Right hindlimb (tissue), 1 donor: ENCODE results near the gene TIMM17A.
A peak's percentile ranks its signal among the peaks of the same experiment; 100 is the strongest.

Experiments
- DNase-seq: peaks from one replicate; pipeline ENCODE4 v3.0.0-alpha.2; 2018

TIMM17A gene

DNA sequence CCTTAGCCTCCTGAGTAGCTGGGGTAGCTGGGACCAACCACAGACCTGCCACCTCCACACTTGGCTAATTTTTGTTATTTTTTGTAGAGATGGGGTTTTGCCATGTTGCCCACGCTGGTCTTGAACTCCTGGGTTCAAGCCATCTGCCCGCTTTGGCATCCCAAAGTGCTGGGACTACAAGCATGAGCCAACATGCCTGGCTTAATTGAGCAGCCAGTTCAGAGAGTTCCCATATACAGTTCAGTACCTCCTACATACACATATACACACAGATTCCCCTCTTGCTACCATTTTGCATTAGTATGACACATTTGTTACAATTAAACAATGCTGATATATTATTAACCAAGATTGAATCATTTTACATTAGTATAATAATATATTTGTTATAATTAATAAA is 30.1 kb downstream of the TIMM17A start:
- DNase-seq, result no peak

DNA sequence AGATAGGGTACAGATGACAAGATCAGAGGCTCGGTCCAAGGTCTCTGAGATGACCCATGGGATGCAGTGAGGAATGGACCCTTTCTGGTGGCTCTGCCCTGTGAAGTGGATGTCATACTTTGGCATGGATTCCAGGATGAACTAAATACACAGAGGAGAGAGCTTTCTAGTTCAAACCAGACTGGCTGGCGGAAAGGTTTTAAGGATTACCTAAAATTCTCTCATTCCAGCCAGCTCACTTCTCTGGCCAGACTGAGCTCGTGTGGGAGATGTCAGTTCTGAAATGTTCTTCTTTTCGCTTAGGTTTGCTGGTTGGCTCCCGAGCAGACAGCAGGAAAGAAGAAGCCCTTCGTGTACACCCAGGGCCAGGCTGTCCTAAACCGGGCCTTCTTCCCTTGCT is 33.3 kb downstream of the TIMM17A start:
- DNase-seq, result no peak

DNA sequence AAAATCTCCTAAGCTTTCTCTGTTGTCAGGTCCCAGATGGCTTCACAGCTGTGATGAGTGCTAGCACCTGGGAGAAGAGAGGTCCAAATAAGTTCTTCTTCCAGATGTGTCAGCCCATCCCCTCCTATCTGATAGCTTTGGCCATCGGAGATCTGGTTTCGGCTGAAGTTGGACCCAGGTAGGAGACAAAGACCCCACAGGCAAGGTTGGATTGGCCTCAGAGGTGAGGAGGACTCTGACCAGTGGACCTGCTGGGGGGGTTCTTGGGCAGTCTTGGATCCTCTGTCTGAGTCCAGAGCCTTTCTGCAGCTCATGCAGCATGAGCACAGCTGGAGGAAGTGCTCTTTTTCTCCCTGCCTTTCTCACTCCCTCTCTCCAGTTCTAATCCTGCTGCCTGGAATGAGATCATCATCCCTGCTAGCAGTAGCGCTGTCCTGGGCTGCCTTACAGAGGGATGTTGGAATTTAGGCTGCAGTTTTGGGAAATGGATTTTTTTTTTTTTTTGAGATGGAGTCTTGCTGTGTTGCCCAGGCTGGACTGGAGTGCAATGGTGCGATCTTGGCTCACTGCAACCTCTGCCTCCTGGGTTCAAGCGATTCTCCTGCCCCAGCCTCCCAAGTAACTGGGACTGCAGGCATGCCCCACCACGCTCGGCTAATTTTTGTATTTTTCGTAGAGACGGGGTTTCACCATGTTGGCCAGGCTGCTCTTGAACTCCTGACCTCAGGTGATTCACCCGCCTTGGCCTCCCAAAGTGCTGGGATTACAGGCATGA is 34.2 kb downstream of the TIMM17A start:
- DNase-seq, result no peak

DNA sequence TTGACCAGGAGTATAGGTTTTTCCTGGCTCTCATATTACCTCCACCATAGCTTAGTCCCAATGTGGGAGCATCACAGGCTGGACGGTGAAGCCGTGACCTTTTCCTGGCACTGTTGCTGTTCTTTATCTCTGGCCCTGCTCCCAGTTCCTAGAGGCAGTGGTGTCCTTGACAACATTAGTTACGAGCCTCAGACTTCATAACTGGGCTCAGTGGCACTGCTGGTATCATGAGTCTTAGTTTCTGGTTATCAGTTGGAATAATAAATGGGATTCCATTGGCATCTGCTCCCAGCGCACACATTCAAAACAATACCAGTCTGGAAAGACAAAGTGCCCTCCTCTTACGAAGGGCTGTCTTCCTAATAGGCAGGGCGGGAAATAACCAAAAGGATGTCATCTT is 35.1 kb downstream of the TIMM17A start:
- no peak for DNase-seq

DNA sequence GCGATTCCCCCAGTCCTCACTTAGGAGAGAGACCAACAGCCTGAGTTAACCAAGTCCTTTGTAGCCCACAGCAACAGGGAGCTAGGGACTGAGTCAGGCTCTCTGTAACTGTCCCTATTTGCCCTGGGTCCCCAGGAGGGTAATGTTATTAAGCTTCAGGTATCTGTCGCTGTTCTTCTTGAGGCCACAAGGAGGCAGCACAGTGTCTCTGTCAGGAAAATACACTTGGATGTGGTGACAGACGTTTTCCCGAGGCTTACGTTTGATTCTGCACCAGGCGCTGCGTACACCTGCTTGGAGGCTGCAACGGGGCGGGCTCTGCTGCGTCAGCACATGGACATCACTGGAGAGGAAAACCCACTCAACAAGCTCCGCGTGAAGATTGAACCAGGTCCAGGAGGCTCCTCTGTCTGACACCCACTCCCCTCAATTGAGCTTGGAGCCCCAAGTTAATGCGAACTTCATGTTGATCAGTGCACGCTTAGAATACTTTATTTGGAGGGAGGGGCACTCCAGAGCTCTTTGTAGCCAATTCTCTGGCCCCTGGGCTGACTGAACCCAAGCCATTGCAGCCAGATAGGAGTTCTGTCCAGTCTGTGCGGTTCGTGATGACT is 44.4 kb downstream of the TIMM17A start:
- DNase-seq, result no peak

DNA sequence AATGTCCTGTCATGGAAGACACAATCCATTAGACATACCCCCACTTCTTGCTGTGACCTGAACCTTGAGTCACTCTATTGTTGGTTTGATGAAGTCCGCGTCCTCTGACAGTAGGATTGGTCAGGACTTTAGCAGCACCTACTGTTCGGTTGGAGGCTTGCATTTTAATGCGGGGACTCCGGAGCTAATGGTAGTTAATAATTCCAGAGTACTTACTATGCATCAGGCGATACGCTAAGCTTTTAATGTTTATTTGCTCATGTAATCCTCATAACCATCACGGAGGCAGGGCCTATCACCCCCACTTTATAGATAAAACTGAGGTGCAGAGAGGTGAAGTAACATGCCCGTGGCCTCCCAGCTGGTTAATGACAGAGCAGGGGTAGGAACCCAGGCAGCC is 47.2 kb downstream of the TIMM17A start:
- DNase-seq, result no peak

DNA sequence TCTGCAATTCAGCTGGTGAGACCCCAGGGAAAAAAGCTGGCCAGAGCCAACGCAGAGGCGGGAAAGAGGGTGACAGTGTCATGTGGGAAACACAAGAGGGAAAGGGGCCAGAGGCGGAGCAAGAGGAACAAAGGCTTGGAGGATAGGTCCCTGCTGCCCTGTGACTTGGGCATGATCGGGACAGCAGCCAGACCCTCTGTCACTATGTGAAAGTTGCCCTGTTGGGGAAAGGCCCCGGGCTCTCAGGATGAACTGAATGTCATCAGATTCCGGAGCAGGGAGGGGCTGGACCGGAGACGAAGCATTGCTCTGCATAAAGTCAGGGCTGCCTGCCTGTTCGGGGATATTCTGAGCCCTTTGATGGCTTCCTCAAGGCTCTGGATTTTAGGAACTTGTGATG is 49.4 kb downstream of the TIMM17A start:
- no peak for DNase-seq

DNA sequence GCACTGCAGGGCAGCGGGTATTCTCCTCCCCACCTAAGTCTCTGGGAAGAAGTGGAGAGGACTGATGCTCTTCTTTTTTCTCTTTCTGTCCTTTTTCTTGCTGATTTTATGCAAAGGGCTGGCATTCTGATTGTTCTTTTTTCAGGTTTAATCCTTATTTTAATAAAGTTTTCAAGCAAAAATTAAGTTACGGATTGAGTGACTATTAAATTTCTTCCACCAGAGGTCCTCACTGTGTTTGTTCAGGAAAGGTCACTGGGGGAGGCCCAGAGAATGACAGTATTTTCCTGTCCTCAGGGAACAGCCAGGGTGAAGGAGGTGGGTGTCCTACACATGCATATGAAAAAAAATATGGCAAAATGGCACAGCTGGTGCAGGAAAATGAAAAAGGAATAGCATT is 50.7 kb downstream of the TIMM17A start:
- DNase-seq, result no peak

DNA sequence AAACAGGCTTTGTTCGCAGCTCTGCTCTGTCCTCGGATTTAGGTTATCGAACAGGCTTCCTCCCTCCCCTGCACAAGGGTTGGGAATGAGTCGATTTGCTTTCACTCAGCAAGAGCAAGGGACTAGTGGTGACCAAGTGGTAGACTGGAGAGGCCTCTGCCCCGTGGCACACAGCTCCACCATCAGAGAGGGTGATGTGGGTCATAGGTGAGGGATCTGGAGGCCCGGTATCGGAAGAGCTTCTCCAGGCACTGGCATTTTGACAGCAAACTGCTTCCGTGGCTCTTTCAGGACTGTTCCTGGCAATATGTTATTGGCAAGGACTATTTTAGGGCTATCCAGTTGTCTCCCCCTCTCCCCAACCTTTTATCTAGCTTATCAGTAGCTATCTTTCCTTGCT is 52.0 kb downstream of the TIMM17A start:
- no peak for DNase-seq

DNA sequence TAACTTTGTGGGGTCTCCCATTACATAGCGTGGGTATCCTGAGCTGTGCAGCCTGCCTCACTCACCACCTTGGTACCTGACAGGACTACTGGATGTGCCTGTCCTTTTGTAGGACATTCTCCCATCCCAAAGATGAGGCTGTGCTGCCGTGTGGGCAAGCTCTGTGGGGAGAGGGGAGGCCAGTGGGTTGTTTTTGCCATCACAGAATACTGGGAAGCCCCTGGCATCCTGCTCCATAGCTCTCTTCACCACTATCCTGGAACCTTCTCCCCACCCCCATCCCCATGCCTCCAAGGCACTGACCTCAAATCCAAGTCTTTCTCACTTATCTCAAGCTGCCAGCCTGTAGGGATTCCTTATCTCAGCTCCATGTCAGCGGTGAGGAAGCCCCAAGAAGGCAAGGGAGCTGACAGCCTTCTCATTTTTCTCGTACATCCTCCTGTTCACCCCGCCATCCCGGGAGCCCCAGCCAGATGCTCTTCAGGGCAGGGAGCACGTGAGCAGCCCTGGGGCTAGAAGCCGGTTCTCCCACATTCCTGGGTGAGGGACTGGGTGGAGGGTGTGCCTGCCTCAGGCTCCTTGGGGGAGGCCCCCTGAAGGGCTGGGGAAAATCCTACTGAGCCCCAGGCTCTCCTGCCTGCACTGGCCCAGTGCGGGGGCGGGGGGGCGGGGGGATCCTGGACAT is 52.6 kb downstream of the TIMM17A start:
- no peak for DNase-seq

DNA sequence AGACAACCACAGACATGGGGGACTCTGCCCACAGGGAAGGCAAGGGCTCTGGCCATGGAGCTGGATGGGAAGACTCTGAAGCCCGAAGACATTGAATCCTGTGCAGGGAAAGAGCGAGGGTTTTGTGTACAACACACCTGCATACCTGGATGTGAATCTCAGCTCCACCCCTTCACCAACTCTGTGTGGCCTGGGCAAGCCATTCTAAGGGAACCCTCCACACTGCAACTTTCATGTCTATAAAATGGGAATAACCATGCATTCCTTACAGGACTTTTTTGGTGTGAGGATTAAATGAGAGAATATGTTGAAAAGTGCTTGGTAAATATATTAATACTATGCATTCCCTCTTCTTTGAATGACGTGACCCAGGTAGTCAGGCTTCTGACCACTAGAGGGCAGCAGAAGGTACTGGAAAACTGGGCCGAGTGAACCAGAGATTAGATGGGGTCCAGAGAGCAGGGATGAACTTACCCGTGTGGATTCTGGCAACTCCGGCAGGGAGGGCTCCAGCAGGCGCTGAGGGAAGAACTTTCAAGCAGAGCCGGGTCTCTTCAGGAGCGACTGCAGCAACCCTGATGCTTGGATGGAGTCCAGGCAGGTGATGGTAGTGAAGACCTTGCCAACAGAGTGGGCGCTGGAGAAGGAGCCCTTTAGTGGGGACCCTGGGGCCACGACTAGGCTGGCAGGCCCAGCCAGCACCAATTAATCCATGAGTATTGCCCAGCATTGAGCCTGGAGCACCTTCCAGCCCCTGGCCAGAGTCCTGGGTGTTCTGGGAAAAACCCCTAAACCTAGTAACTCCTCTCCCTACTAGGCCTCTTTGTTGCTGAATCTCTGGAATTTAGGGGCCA is 54.2 kb downstream of the TIMM17A start:
- peak; percentile 84 for DNase-seq

DNA sequence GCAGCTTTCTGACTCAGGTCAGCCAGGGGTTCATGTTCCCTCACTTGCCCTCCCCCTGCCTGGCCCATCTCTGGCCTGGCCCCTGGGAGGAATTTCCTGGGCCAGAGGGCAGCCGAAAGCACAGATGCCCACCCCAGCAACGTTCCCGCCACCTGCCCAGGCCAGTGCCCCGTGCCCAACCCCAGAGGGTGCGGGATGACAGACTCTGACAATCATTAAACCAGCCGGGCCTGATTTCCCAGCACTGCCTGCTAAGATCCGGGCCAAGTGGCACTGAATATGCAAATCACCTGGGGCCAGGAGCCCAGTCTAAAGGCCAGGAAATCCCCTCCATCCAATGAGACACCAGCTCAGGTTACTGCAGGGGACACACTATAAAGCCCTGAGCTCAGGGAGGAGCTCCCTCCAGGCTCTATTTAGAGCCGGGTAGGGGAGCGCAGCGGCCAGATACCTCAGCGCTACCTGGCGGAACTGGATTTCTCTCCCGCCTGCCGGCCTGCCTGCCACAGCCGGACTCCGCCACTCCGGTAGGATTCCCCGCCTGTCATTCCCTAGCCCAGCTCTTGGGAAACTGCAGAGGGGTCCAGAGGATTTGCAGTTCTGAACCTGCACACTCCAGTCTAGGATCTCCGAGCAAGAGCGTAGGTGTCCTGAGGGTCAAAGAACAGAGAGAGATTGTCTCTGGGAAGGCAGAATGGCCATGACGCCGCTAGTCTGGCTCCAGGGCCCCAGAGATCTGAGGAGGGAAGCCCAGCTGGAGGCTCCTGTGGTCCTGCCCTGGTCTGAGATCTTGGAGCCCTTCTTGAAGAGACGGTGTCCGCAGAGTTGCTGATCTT is 55.1 kb downstream of the TIMM17A start, which contains the start of gene ELF3:
ELF3 (plus strand) TSS at position 408 of the 836 bp plus-strand sequence. CDS start 550 bp downstream, outside the sequence.
- DNase-seq, result no peak

DNA sequence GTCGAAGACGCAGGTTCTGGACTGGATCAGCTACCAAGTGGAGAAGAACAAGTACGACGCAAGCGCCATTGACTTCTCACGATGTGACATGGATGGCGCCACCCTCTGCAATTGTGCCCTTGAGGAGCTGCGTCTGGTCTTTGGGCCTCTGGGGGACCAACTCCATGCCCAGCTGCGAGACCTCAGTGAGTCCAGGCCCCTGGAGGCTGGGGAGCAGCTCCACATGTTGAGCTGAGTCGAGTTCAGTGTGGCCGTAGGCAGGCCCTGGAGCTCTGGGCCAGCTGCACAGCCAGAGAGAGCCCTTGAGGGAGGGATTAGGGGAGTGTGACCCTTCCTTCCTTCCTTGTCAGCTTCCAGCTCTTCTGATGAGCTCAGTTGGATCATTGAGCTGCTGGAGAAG is 56.7 kb downstream of the TIMM17A start:
- DNase-seq, result no peak

DNA sequence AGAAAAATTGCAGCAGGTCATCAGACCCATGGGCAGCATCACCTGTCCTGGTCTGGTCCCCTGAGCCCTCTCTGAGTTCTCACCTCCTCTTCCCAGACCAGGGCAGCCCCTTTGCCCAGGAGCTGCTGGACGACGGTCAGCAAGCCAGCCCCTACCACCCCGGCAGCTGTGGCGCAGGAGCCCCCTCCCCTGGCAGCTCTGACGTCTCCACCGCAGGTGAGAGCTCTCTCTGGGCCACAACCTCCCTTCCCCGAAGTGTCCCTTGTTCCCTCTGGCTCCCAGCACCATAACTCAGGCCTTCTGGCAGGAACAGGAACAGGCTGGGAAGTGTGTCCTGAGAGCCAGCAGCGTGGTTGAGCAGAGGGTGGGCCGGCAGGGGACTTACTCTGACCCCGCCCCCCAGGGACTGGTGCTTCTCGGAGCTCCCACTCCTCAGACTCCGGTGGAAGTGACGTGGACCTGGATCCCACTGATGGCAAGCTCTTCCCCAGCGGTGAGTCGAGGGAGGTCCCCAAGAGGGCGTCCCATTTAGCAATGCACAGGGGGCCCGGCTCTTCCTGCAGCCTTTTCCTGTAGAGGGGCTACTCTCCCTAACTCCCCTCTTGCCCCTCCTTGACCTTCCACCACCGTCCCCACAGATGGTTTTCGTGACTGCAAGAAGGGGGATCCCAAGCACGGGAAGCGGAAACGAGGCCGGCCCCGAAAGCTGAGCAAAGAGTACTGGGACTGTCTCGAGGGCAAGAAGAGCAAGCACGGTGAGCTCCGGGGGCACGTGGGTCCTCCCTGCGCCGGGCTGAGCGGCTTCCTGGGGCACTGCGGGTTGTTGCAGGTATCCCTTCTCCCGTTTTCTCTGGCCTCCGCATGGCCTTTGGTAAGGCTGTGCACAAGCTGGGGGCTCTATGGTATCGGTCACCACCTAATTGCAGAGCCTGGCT is 57.5 kb downstream of the TIMM17A start:
- DNase-seq, result no peak

DNA sequence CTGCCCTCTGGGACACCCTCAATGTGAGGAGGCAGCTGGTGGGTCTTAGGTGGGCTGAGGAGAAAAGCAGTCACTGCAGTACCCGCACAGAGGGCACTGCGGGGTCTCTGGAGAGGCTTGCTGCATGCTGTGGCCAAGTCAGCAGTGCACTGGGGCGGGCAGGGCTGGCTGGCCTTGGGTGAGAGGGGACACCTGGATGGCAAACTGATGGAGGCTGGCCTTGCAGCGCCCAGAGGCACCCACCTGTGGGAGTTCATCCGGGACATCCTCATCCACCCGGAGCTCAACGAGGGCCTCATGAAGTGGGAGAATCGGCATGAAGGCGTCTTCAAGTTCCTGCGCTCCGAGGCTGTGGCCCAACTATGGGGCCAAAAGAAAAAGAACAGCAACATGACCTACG is 58.3 kb downstream of the TIMM17A start:
- no peak for DNase-seq

DNA sequence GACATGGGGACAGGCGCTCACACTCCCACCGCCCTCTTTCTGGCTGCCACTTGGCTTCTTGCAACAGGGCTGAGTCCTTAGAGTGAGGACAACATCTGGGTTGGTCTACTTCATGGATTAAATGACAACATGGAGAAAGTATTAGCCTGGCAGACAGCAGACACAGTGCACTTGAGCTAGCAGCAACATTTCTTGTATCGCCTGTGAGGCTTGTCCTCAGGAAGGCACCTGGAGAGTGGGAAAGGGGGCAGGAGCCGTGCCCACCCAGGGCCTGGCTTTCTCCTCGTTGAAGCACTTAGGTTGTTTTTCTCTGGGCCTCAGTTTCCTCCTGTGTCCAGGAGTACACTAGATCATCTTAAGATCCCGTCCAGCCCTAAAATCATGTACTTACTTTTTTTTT is 58.8 kb downstream of the TIMM17A start:
- DNase-seq, result no peak

DNA sequence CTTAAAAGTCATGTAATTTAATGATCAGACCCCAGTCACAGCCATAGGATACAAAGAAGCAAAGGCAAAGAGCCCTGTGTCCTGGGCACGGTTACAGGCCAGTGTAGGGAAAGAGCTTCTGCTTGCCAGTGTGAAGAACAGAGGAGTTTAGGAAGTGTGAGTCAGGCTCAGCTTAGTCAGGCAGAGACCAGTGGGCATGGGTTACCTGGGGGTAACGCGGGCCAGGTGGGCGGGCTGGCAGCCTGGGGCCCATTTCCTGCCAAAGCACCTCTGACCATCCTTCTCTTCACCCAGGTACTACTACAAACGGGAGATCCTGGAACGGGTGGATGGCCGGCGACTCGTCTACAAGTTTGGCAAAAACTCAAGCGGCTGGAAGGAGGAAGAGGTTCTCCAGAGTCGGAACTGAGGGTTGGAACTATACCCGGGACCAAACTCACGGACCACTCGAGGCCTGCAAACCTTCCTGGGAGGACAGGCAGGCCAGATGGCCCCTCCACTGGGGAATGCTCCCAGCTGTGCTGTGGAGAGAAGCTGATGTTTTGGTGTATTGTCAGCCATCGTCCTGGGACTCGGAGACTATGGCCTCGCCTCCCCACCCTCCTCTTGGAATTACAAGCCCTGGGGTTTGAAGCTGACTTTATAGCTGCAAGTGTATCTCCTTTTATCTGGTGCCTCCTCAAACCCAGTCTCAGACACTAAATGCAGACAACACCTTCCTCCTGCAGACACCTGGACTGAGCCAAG is 59.8 kb downstream of the TIMM17A start:
- no peak for DNase-seq

DNA sequence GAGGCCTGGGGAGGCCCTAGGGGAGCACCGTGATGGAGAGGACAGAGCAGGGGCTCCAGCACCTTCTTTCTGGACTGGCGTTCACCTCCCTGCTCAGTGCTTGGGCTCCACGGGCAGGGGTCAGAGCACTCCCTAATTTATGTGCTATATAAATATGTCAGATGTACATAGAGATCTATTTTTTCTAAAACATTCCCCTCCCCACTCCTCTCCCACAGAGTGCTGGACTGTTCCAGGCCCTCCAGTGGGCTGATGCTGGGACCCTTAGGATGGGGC is 60.3 kb downstream of the TIMM17A start:
- no peak for DNase-seq

DNA sequence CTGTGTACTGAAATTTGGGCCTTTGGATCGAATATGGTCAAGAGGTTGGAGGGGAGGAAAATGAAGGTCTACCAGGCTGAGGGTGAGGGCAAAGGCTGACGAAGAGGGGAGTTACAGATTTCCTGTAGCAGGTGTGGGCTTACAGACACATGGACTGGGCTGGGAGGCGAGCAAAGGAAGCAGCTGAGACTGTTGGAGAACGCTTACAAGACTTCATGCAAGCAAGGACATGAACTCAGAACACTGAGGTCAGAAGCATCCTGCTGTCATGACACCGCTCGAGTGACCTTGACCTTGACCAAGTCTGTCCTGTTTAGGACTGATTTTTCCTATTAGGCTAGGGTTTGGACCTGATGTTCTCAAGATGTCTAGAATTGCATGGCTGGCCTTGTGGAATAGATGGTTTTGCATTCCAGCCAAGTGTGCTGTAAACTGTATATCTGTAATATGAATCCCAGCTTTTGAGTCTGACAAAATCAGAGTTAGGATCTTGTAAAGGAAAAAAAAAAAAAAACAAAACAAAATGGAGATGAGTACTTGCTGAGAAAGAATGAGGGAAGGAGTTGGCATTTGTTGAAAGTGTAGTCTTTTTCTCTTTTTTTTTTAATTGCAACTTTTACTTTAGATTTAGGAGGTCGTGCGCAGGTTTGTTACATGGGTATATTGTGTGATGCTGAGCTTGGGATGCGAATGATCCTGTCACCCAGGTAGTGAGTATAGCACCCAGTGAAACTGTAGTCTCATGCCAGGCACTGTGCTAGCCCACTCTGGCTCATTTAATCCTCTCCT is 60.9 kb downstream of the TIMM17A start:
- no peak for DNase-seq
